NT2/D1 (cell line): ENCODE results near the gene ABCC3.

Experiments used
- SUZ12 ChIP-seq: IDR thresholded peaks from 2 replicates; pipeline ENCODE4 v1.6.1; 2011; ENCODE audit not compliant: insufficient read length, insufficient read depth; ENCODE audit errors: extremely low read depth
- YY1 ChIP-seq: IDR thresholded peaks from 2 replicates; pipeline ENCODE4 v1.6.1; 2011; ENCODE audit not compliant: insufficient read length, insufficient read depth
- ZNF274 ChIP-seq: IDR thresholded peaks from 2 replicates; pipeline ENCODE4 v1.6.1; 2011; ENCODE audit warnings: mild to moderate bottlenecking, low read depth, low read length

DNA sequence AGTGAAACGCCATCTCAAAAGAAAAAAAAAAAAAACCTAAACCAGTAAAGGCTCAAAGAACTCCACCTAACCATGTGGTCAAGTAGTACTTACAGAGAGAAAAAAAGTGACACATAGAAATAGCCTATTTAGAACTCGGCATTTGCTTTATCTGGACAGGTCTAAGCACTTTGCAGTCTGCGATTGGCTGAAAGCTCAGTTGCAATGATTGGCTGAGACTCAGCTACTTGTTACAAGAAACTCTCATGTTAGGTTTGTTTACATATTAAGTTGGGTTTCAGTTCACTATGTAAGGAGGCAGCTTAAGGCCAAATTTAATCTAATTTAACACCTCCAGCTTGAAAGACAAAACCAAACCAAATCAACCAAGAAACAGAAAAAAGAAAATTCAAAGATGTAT is 19.1 kb downstream of the ABCC3 start:
- TF ChIP-seq ZNF274 (no peak), SUZ12 (no peak), YY1 (no peak)
